Activated naive CD8-positive, alpha-beta T cell treated with anti-CD3 and anti-CD28 coated beads, Interleukin-2, amount 50 U/mL, for 16 hours (primary cell): ENCODE results near the gene RTN4.

Source experiments
- DNase-seq: peaks from one replicate; pipeline ENCODE4 v3.0.0-alpha.2; 2020; ENCODE audit warnings: low read depth, low spot score

The RTN4 gene

DNA sequence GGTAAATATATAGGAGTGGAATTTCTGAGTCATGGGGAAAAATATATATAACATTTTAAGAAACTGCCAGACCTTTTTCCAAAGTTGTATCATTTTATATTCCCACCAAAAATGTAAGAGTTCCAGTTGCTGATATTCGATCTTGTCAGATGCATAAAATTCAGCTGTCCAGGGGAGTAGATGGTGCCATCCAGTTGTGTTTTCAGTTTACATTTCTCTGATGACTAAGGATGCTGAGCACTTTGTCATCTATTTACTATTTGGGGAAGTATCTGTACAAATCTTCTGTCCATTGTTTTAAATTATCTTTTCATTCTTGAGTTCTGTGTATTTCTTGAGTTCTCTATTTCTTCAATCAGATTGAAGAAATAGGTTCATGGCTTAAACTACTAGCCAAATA lies 126.1 kb downstream of the RTN4 start:
- DNase-seq: no peak
